ENCODE results near the gene CLDND1. TPM values are rescaled to one million over a fixed set of nuclear protein-coding genes. Genes with fewer than 3 reads are reported as not detected.

The CLDND1 gene
- 75.1 and 114 TPM in 2 replicates for total RNA-seq

DNA sequence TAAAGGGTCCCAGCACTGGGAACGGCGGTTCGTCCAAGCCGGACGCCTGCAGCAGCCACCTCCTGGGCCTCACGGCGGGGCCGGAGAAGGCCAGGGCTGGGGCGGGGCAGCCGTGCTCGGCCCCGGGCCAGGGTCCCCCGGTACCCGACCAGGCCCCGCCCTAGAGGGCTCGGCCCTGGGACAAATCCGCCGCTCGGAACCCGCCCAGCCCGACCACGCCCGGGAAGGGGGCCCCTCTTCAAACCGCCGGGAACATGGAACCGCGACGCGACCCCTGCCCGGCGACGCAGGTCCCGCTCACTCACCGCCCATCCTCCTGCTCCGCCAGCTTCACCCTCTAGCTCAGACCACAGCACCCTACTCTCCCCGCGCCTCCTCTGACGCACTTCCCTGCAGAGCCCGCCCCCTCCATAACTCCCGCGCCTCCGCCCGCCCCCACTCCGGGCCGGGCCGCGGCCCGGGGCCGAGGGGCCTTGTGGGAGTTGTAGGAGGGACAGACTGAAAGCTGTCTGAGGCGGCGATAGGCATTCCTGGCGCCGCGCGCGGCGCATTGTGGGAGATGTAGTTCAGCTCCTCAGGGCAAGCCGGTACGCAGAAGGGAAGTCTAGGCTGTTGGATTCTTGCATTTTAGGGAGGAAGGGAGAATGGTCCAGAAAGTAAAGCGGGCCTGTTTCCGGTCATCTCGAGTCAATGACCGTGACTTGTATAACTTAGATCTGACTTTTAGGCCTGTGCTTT is at the start of gene CLDND1:
CLDND1 (minus strand) TSS at position 359 of the 738 bp plus-strand sequence. CDS start 1,478 bp downstream, outside the sequence.

DNA sequence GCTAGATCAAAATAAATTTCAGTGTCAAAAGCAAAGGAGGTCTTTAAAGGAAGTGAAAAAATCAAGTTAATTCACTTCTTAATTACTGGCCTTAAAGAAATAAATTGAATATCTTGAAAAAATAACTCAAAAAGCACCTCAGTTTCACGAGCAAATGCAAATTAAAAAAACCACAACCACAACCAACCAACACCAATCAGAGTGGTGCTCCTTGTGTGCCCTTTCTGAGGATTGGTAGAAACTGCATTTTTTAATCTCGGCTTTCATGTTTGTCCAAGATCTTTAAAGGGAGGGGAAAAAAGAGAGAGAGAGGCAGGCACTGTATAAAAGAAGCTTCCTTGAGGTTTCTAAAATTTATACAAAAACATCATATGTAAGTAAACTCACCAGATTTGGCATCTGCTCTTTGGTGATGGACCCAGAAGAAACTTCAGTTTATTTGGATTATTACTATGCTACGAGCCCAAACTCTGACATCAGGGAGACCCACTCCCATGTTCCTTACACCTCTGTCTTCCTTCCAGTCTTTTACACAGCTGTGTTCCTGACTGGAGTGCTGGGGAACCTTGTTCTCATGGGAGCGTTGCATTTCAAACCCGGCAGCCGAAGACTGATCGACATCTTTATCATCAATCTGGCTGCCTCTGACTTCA is 9.0 kb upstream of the CLDND1 start, which contains the start of gene GPR15:
GPR15 (plus strand) TSS at position 357 of the 653 bp plus-strand sequence; CDS start at position 413, 56 bp downstream.

DNA sequence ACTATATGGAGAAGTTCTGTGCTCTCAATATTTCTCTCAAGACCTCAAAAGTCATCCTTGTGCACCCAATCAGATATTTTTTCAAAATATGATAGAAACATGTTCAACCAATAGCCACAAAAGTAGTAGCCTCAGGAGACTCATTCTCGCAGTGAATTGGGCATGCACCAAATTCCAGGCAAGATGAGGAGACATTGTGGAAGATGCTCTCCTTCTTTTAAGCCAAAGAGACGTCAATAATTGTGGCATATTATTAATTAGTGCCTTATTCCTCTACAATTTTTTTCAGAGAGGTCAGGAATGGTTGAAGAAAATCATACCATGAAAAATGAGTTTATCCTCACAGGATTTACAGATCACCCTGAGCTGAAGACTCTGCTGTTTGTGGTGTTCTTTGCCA is 25.3 kb downstream of the CLDND1 start, which contains the start of gene OR5K2:
OR5K2 (plus strand) TSS at position 301 of the 400 bp plus-strand sequence; CDS start at position 301, 0 bp downstream.

Other genes with a start within 250 kb of the CLDND1 start
- gene OR5H2, start 240.4 kb downstream of the CLDND1 start, total RNA-seq = not detected in 2 replicates
- not detected in 2 replicates for gene OR5K4, start 169.0 kb downstream of the CLDND1 start, total RNA-seq
- gene OR5K3, start 132.2 kb downstream of the CLDND1 start, total RNA-seq = not detected in 2 replicates
- not detected in 2 replicates for gene OR5K1, start 59.7 kb downstream of the CLDND1 start, total RNA-seq
- gene OR5K2, start 25.2 kb downstream of the CLDND1 start, total RNA-seq = not detected in 2 replicates
- not detected in 2 replicates for gene GPR15, start 9.1 kb upstream of the CLDND1 start, total RNA-seq
- 44.5 and 50.1 TPM in 2 replicates for gene CPOX, start 70.7 kb upstream of the CLDND1 start, total RNA-seq
- gene ST3GAL6, start 240.4 kb upstream of the CLDND1 start, total RNA-seq = 1.3 and 3.2 TPM in 2 replicates

Measured in airway epithelial cell (primary cell).